OCI-LY1 (cell line): ENCODE data around the gene CD84.

Experiments used
- H2AFZ ChIP-seq: fragments of 200-600 bp; sonication (generic), shearing (Covaris generic); 2 replicates; pipeline ENCODE4 v1.6.0; 2014; ENCODE audit warnings: antibody characterized with exemption, mild to moderate bottlenecking, low read length
- H3F3A ChIP-seq: fragments of 200-600 bp; sonication (generic), shearing (Covaris generic); 2 replicates; pipeline ENCODE4 v1.6.0; 2014; ENCODE audit warnings: mild to moderate bottlenecking, antibody characterized with exemption, low read length, moderate library complexity; ENCODE audit not compliant: insufficient read depth
- H3K27ac ChIP-seq: fragments of 200-600 bp; sonication (generic); 2 replicates; pipeline ENCODE4 v1.5.1; 2014; ENCODE audit warnings: low read length, mixed run types, mild to moderate bottlenecking, low read depth; ENCODE audit not compliant: poor library complexity, severe bottlenecking
- H3K27me3 ChIP-seq: fragments of 200-600 bp; sonication (generic); 2 replicates; pipeline ENCODE4 v1.6.0; 2014; ENCODE audit warnings: antibody characterized with exemption, mild to moderate bottlenecking, low read length, moderate library complexity; ENCODE audit not compliant: insufficient read depth
- H3K36me3 ChIP-seq: fragments of 200-600 bp; sonication (generic); 2 replicates; pipeline ENCODE4 v1.6.1; 2014; ENCODE audit warnings: mild to moderate bottlenecking, antibody characterized with exemption, low read length, moderate library complexity, mixed read lengths; ENCODE audit not compliant: insufficient read depth
- H3K4me1 ChIP-seq: fragments of 200-600 bp; sonication (generic); 2 replicates; pipeline ENCODE4 v1.5.1; 2014; ENCODE audit warnings: mild to moderate bottlenecking, low read length, moderate library complexity; ENCODE audit not compliant: insufficient read depth, severe bottlenecking
- H3K4me2 ChIP-seq: fragments of 200-600 bp; sonication (generic), shearing (Covaris generic); 2 replicates; pipeline ENCODE4 v1.6.1; 2014; ENCODE audit warnings: low read length
- H3K4me3 ChIP-seq: fragments of 200-600 bp; sonication (generic); 2 replicates; pipeline ENCODE4 v1.5.1; 2014; ENCODE audit warnings: low read length, low read depth, mild to moderate bottlenecking, mixed read lengths; ENCODE audit not compliant: poor library complexity, severe bottlenecking
- H3K79me2 ChIP-seq: fragments of 200-600 bp; shearing (Covaris generic); 2 replicates; pipeline ENCODE4 v1.6.1; 2016; ENCODE audit warnings: mixed run types, low read length, mixed read lengths; ENCODE audit not compliant: insufficient read depth
- H3K9ac ChIP-seq: fragments of 200-600 bp; sonication (generic), shearing (Covaris generic); 2 replicates; pipeline ENCODE4 v1.6.1; 2014; ENCODE audit warnings: mild to moderate bottlenecking, low read length, mixed read lengths
- H3K9me2 ChIP-seq: fragments of 200-600 bp; sonication (generic), shearing (Covaris generic); 2 replicates; pipeline ENCODE4 v1.6.1; 2014; ENCODE audit warnings: low read depth, mild to moderate bottlenecking, low read length, mixed read lengths
- H3K9me3 ChIP-seq: fragments of 200-600 bp; shearing (Covaris generic); 2 replicates; pipeline ENCODE4 v1.6.1; 2014; ENCODE audit warnings: low read length, mixed read lengths
- H4K20me1 ChIP-seq: fragments of 200-600 bp; sonication (generic), shearing (Covaris generic); 2 replicates; pipeline ENCODE4 v1.6.0; 2016; ENCODE audit warnings: mild to moderate bottlenecking, low read length; ENCODE audit not compliant: insufficient read depth
- CTCF ChIP-seq: fragments of 200-600 bp; sonication (generic), shearing (Covaris generic); IDR thresholded peaks from 2 replicates; pipeline ENCODE4 v1.5.1; 2017; ENCODE audit warnings: mild to moderate bottlenecking, antibody characterized with exemption, low read length, moderate library complexity, mixed read lengths
- EZH2 ChIP-seq: fragments of 200-600 bp; sonication (generic), shearing (Covaris generic); IDR thresholded peaks from 2 replicates; pipeline ENCODE4 v1.8.0; 2017; ENCODE audit warnings: borderline replicate concordance, mixed run types, mild to moderate bottlenecking, antibody characterized with exemption, low read length, moderate library complexity, mixed read lengths

CD84 gene

GRCh38 chr1:160550572-160551034, 28.7 kb downstream of the CD84 start:
- H3K9me3 ChIP-seq = no peaks in the 10 kb centered on the region
- H3K79me2 ChIP-seq = no peaks in the 10 kb centered on the region
- H3K4me3 ChIP-seq = no peak overlapping the region
- no peak overlapping the region for H3K4me2 ChIP-seq
- H4K20me1 ChIP-seq = no peaks in the 10 kb centered on the region
- H3K27ac ChIP-seq = peak overlapping the region; percentile 92
- H3K36me3 ChIP-seq = peaks cover 26% of the 10 kb centered on the region; the same call in 1 of the 2 replicates
- H3K9ac ChIP-seq = no peak overlapping the region
- peaks cover 52% of the 10 kb centered on the region for H3K4me1 ChIP-seq
- no peaks in the 10 kb centered on the region for H3K9me2 ChIP-seq
- H2AFZ ChIP-seq = no peak overlapping the region
- no peaks in the 10 kb centered on the region for H3F3A ChIP-seq
- no peaks in the 10 kb centered on the region for H3K27me3 ChIP-seq
- TF ChIP-seq EZH2 (no peak), CTCF (peak; percentile 80)

DNA sequence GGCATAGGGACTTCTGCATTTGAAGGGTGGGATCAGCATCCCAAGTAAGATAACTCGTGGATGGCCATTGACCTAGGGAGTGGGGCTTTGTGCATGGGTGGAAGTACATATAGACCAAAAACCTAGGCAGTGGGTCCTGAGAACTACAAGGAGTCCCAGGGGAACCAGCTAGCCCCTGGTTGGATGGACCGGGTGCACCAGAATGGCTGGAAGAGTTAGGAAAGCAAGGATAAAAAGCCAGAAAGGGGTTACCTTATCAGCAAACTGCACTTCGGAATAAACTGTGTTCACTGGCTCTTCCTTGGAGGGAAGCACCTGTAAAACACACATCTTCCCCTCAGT, 29.7 kb downstream of the CD84 start:
- H3K36me3 ChIP-seq = peaks cover 26% of the 10 kb centered on the region; the same call in 1 of the 2 replicates
- peak overlapping the region; percentile 35; the same call in 1 of the 2 replicates for H3K4me2 ChIP-seq
- TF ChIP-seq CTCF (no peak), EZH2 (no peak)
- peak overlapping the region; percentile 92 for H3K27ac ChIP-seq
- no peaks in the 10 kb centered on the region for H3K9me3 ChIP-seq
- H3K9ac ChIP-seq = peak overlapping the region; percentile 29; the same call in 1 of the 2 replicates
- H3K79me2 ChIP-seq = no peaks in the 10 kb centered on the region
- H3K4me3 ChIP-seq = no peak overlapping the region
- no peaks in the 10 kb centered on the region for H3K27me3 ChIP-seq
- H2AFZ ChIP-seq = no peak overlapping the region
- H3F3A ChIP-seq = no peaks in the 10 kb centered on the region
- H3K9me2 ChIP-seq = no peaks in the 10 kb centered on the region
- H3K4me1 ChIP-seq = peaks cover 59% of the 10 kb centered on the region
- H4K20me1 ChIP-seq = no peaks in the 10 kb centered on the region

DNA sequence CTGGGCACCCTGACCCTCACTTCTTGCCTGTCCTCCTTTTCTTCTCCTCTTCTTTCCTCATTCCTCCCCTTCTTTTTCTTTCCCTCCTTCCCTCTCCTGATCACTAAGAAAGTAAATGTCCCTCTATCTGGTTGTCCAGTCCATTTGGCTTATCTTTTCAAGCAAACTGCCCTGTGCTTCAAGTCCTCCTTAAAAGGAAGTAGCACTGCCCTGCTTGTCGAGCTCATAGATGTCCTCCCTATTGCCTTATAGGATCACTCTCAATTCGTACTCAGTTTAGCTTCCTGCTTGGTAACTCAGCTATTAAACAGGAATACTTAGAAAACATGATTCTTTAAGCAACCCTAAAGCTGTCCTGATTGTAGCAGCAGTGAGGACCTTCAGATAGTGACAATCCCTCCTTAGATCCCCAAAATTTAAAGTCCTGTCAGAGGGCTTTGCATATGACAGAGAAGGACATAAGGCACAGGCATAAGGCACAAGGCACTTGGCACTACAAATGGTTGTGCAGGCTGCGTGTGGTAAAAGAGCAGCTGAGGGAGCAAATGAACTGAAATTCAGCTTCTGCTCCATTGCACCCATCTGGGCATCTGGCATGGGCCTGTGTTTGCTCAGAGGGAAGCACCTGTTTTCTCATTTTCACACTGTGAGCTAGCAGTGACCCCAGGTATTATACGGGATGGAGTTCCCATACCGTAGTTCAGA, 30.2 kb downstream of the CD84 start:
- peaks cover 26% of the 10 kb centered on the region; the same call in 1 of the 2 replicates for H3K36me3 ChIP-seq
- peaks cover 64% of the 10 kb centered on the region for H3K4me1 ChIP-seq
- no peak overlapping the region for H3K4me3 ChIP-seq
- H3K9me2 ChIP-seq = no peaks in the 10 kb centered on the region
- H3K9me3 ChIP-seq = no peaks in the 10 kb centered on the region
- H3K79me2 ChIP-seq = no peaks in the 10 kb centered on the region
- H3K27ac ChIP-seq = peak overlapping the region; percentile 92
- no peaks in the 10 kb centered on the region for H4K20me1 ChIP-seq
- H3K9ac ChIP-seq = peak overlapping the region; percentile 44
- TF ChIP-seq EZH2 (no peak), CTCF (no peak)
- H2AFZ ChIP-seq = no peak overlapping the region
- H3K4me2 ChIP-seq = peak overlapping the region; percentile 35; the same call in 1 of the 2 replicates
- no peaks in the 10 kb centered on the region for H3F3A ChIP-seq
- H3K27me3 ChIP-seq = no peaks in the 10 kb centered on the region
